OCI-LY3 (cell line): ENCODE measurements around the gene DSCAM.

Source experiments
- EZH2phosphoT487 ChIP-seq: fragments of 200-600 bp; shearing (Covaris generic); IDR thresholded peaks from 2 replicates; pipeline ENCODE4 v1.6.1; 2018; ENCODE audit warnings: antibody characterized with exemption, mixed run types, low read depth
- TF ChIP-seq, protein P1 (sequence below): fragments of 200-600, 300-600 bp; sonication (generic); IDR thresholded peaks from 2 replicates; pipeline ENCODE4 v1.5.1; 2014; ENCODE audit warnings: antibody characterized with exemption, low read length, low read depth

DNA sequence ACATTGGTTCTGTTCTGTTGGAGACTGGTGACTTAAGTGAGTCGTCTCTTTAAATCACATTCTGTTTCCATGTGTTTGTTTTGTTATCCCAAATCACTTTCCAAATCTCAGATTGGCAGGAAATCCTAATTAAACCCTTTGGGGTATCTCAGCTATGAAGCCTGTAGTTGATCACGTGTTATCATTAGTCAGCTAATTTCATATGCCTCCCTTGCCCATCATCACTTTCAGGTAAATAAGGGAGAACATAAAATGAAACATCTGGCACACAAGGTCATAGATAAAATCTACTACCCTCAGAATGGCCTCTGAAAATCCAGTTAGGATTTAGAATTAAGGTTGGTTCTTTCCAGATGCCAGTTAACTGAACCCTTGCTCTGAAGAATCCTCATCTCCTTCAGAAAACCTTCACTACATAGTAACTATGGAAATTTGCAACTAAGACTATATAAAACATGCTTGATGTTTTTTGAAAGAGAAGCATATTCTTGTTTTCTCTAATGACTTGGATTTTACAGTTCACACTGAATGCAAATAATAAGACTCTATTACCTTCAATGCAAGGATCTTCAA is 401.5 kb downstream of the DSCAM start:
- TF ChIP-seq, protein P1, sequence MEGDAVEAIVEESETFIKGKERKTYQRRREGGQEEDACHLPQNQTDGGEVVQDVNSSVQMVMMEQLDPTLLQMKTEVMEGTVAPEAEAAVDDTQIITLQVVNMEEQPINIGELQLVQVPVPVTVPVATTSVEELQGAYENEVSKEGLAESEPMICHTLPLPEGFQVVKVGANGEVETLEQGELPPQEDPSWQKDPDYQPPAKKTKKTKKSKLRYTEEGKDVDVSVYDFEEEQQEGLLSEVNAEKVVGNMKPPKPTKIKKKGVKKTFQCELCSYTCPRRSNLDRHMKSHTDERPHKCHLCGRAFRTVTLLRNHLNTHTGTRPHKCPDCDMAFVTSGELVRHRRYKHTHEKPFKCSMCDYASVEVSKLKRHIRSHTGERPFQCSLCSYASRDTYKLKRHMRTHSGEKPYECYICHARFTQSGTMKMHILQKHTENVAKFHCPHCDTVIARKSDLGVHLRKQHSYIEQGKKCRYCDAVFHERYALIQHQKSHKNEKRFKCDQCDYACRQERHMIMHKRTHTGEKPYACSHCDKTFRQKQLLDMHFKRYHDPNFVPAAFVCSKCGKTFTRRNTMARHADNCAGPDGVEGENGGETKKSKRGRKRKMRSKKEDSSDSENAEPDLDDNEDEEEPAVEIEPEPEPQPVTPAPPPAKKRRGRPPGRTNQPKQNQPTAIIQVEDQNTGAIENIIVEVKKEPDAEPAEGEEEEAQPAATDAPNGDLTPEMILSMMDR, result no peak
- TF ChIP-seq EZH2phosphoT487, result no peak
